NB4 (cell line): ENCODE results near the gene EZR.

Source experiments
- DNase-seq: peaks from one replicate; pipeline ENCODE4 v3.0.0; 2010; ENCODE audit warnings: low read depth
- H3K4me3 ChIP-seq: one replicate; pipeline ENCODE4 v1.5.1; 2011; ENCODE audit warnings: mild to moderate bottlenecking, low read depth, low read length, moderate library complexity
- CTCF ChIP-seq: IDR thresholded peaks from one replicate; pipeline ENCODE4 v1.5.1; 2012; ENCODE audit warnings: low read depth, low read length
- MAX ChIP-seq: IDR thresholded peaks from 2 replicates; pipeline ENCODE4 v1.6.1; 2011; ENCODE audit warnings: low read depth, low read length
- MYC ChIP-seq: IDR thresholded peaks from 2 replicates; pipeline ENCODE4 v1.6.1; 2011; ENCODE audit warnings: low read depth, low read length
- POLR2A ChIP-seq: IDR thresholded peaks from 2 replicates; pipeline ENCODE4 v1.6.1; 2011; ENCODE audit warnings: mild to moderate bottlenecking; ENCODE audit not compliant: insufficient read length; ENCODE audit errors: extremely low read depth

The EZR gene

DNA sequence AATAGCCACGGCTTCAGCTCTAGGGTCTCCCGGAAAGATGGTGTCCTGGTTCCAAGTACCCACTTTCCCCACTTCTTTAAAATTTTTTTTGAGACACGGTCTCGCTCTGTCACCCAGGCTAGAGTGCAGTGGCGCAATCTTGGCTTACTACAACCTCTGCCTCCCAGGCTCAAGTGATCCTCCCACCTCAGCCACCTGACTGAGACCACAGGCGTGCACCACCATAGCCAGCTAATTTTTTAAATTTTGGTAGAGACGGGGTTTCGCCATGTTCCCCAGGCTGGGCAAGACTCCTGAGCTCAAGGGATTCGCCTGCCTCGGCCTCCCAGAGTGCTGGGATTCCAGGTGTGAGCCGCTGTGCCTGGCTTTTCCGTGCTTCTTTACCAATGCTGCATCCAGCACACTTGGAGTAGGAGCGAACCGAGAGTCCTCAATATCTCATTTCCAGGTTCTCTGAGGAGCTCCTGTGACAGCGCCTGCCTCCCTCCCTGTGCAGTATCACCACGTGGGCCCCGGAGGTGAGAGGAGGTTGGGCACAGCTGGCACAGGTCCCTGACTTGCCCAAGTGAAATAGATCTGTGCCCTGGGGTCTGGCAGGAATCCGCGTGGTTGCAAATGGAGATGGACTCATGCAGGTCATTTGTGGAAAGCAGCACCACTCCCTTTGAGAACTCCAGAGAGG, 37.3 kb downstream of the EZR start:
- H3K4me3 ChIP-seq = no peak overlapping the region
- no peak for DNase-seq
- no peak for TF ChIP-seq MYC
- no peak for TF ChIP-seq MAX
- TF ChIP-seq POLR2A = no peak
- no peak for TF ChIP-seq CTCF

DNA sequence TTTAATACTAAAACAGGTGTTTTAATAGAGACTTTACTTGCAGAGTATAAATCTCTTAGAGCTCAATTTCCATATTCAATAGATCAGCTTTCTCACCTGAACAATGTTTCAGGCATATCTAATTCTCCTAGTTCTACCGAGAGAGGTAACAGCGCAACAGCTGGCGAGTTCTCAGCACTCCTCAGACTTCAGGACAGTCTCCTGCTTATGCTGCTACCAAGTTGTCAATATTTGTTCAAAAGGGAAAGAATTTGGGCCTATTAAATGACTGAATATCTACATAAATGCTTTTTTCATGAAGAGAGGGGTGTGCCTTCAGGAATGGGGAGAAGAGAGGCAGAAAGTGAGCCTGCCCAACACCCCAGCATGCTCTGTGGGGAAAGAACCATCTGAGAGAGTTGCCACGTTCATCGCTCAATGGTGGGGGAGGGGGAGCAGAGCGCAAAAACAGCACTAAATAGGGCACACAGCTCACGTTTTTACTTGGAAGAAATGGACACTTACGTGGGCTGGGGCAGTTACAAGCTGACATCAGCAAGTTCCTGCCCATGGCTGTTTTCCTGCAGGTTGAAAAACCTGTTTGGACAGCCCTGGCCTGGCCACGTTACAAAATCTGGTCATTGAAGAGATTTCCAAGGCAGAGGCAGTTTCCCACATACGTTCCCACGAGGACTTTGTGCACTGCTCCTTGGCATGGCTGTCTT, 38.0 kb downstream of the EZR start:
- DNase-seq = no peak
- TF ChIP-seq POLR2A = no peak
- no peak for TF ChIP-seq MYC
- TF ChIP-seq CTCF = no peak
- TF ChIP-seq MAX = no peak
- no peak overlapping the region for H3K4me3 ChIP-seq

DNA sequence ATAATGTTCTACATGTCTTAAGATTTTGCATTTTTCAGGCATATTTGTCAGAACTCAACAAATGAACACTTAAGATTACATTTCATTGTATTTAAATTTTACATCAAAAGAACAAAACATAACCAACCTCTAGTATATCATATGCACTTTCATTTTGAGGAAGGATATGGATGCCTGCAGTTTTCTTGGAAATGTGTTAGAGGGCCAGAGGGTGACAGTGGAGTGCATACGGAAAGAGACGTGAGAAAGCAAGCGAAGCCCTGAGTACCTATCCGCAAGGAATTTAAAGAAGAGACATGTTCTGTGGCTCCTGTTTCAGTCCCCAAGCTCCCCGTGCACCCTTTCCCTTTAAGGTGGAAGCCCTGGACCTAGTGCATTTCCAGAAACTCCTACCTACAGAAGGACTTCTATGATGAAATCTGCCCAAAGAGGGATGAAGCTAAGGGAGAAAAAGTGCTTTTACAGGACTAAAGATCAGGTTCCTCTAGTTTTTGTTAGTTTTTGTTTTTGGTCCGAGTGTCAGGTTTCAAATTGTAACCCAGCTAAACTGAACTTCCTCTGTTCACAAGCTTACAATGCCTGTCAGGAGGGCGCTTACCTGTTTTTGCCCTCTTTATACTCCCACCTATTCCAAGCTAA, 38.8 kb downstream of the EZR start:
- H3K4me3 ChIP-seq = no peak overlapping the region
- TF ChIP-seq POLR2A = no peak
- no peak for TF ChIP-seq CTCF
- no peak for TF ChIP-seq MAX
- no peak for TF ChIP-seq MYC
- no peak for DNase-seq

DNA sequence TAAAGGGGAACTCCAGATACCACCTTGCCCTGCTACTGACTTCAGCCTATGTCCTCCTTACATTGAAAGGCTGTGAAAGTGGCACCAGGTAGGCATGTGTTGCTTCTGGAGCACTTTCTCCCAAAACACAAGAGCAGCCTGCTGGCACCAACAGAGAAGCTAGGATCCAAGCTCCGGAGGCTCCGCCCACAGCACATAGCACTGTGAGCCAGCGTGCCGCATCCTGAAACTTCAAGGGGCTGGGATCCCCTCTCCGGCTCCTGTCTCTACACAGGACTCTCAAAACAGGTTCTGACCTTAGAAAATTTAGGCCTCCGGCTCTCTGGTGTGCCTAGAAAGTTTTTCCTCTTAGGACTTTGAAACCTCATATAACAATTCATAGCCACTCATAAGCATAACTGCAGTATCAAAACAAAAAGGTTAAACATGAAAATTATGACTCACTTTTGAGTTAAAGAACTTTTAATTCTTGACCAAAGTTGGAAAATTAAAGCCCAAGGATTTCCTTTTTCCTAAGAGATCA, 41.1 kb downstream of the EZR start:
- DNase-seq = no peak
- no peak overlapping the region for H3K4me3 ChIP-seq
- TF ChIP-seq CTCF (no peak), MYC (no peak), POLR2A (no peak), MAX (no peak)

DNA sequence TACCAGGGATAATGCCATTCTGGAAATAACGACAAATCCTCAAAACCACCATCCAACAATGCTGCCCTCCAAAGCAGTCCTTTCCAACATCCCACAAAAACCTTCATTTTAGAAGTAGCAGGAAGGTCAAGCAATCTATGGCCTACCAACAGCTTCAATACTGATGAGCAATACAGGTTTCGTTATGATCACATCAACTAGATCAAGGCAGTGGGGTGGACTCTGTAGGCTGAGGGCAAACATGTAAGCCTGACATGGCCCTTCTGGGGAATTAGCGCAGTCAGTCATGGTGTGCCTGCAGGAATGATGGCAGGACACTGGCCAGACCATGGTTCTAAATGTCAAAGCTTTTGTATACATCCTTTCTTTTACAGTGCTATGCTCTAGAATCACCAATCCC, 41.7 kb downstream of the EZR start:
- no peak overlapping the region for H3K4me3 ChIP-seq
- DNase-seq = no peak
- TF ChIP-seq POLR2A (no peak), CTCF (no peak), MAX (no peak), MYC (no peak)
